ENCODE measurements around the gene CTPS1. TPM values are rescaled to one million over a fixed set of nuclear protein-coding genes. Genes with fewer than 3 reads are reported as not detected.

CTPS1 gene
- total and polyA plus RNA-seq, 7 donors = 1.8 to 99.0 (median 26.0) TPM

DNA sequence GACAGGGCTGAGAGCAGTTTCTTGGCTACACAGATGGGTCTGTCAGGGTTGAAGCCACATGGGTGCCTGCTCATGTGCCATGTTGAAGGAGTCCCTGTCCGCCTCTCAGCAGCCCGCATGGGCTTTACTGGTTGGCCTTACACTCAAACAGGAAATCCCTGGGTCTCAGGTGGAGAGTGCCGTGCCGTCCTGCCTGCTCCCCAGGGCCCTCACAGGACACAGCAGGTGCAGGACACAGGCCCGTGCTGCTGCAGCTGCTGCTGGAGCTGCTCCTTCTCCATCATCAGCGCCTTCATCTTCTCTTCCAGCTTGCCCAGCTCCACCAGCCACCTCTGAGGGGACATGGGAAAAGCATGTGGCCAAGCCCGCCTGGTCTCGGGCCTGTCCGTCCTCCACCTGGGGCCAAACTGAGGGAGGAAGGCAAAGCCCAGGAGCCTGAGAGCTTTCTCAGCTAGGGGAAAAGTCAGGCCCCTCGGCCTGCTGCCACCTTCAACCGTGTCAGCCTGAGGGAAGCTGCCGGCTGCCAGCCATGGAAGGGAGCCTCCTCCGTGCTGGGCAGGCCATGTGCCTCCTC is 36.5 kb downstream of the CTPS1 start:
- Histone ChIP-seq H3K36me3 (peaks cover 0 to 67% (median 28%) of the 10 kb centered on the region in 4 donors), H3K27ac (no peak overlapping the region), H3K4me3 (no peak overlapping the region), H3K27me3 (no peaks in the 10 kb centered on the region), H3K4me1 (peaks cover 0 to 17% (median 7%) of the 10 kb centered on the region in 4 donors), H3K9me3 (no peaks in the 10 kb centered on the region)
- no peak for TF ChIP-seq CTCF (IDR thresholded peaks at IDR 0.05)
- no peak for TF ChIP-seq EP300 (IDR thresholded peaks at IDR 0.05)
- TF ChIP-seq POLR2AphosphoS5 (IDR thresholded peaks at IDR 0.05) = no peak
- TF ChIP-seq POLR2A (IDR thresholded peaks at IDR 0.05) = no peak
- WGBS, 2 donors = 78 to 93% methylated on average over 13 of the region's 13 CpGs
- intact Hi-C loops (cut with DNase I) = no loop called here
- DNase-seq = no peak

- no peaks in the 10 kb centered on the region for H3K9me3 ChIP-seq
- H3K4me3 ChIP-seq = no peak overlapping the region
- H3K4me1 ChIP-seq = peaks cover 0 to 26% (median 16%) of the 10 kb centered on the region in 4 donors
- no peak for DNase-seq
- TF ChIP-seq POLR2AphosphoS5 (IDR thresholded peaks at IDR 0.05) (peak in 1 of 4 donors; percentile 29), POLR2A (IDR thresholded peaks at IDR 0.05) (no peak), CTCF (IDR thresholded peaks at IDR 0.05) (no peak)
- no peak overlapping the region for H3K27ac ChIP-seq
- intact Hi-C loops (cut with DNase I) = no loop called here
- no peaks in the 10 kb centered on the region for H3K27me3 ChIP-seq
- peaks cover 0 to 55% (median 21%) of the 10 kb centered on the region in 4 donors for H3K36me3 ChIP-seq
- WGBS, 2 donors = 96 to 97% methylated on average over 44 of the region's 44 CpGs
Measured at GRCh38 chr1:41017141-41018017, 37.9 kb downstream of the CTPS1 start.

DNA sequence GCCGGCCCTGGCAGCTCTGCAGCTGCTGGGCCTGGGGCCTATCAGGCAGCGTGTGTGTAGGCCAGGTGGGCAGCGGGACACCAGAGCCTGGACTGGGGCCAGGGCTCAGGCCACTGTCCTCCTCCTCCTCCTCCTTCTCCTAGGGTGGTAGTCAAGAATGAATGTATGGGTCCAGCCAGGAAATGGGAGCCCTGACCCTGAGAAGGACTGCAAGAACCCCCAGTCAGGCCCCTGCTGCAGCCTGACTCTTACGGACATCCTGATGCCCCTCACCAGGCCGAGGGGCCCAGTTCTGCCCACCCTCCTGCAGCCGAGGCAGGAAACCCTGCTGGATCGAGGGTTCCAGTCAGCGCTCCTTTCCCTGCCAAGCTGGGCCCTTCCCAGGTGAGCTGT is 38.5 kb downstream of the CTPS1 start:
- peaks cover 0 to 49% (median 18%) of the 10 kb centered on the region in 4 donors for H3K36me3 ChIP-seq
- no peak for TF ChIP-seq CTCF (IDR thresholded peaks at IDR 0.05)
- no peak for TF ChIP-seq EP300 (IDR thresholded peaks at IDR 0.05)
- peak in 1 of 4 donors; percentile 2 for TF ChIP-seq POLR2AphosphoS5 (IDR thresholded peaks at IDR 0.05)
- no peak for TF ChIP-seq POLR2A (IDR thresholded peaks at IDR 0.05)
- no peak overlapping the region for H3K4me3 ChIP-seq
- DNase-seq = no peak
- H3K4me1 ChIP-seq = peaks cover 0 to 26% (median 16%) of the 10 kb centered on the region in 4 donors
- no peaks in the 10 kb centered on the region for H3K9me3 ChIP-seq
- H3K27ac ChIP-seq = no peak overlapping the region
- WGBS, 2 donors = 95 to 96% methylated on average over 8 of the region's 8 CpGs
- intact Hi-C loops (cut with DNase I) = no loop called here
- no peaks in the 10 kb centered on the region for H3K27me3 ChIP-seq

GRCh38 chr1:41019353-41019745 is 39.9 kb downstream of the CTPS1 start:
- intact Hi-C loops (cut with DNase I) = no loop called here
- Histone ChIP-seq H3K27ac (no peak overlapping the region), H3K36me3 (peaks cover 0 to 35% (median 18%) of the 10 kb centered on the region in 4 donors), H3K4me1 (peaks cover 0 to 26% (median 11%) of the 10 kb centered on the region in 4 donors), H3K27me3 (no peaks in the 10 kb centered on the region), H3K4me3 (no peak overlapping the region), H3K9me3 (no peaks in the 10 kb centered on the region)
- TF ChIP-seq POLR2AphosphoS5 (IDR thresholded peaks at IDR 0.05) (no peak), CTCF (IDR thresholded peaks at IDR 0.05) (no peak), EP300 (IDR thresholded peaks at IDR 0.05) (no peak), POLR2A (IDR thresholded peaks at IDR 0.05) (no peak)
- 72 to 80% methylated on average over 2 of the region's 2 CpGs for WGBS, 2 donors
- DNase-seq = no peak
